Psoas muscle (tissue), 8 donors: Measurements from ENCODE around the gene OR5B12. TPM values are rescaled to one million over a fixed set of nuclear protein-coding genes. Genes with fewer than 3 reads are reported as not detected.
"Not testable (repeated sequence)": the region's sequence is repeated elsewhere in the genome, so short reads cannot be mapped to it uniquely, and the experiment has no call there.

Experiments used
- ATAC-seq, 4 donors: fragments of 200-7000 bp; cut with Tn5 transposase; one replicate each; pipeline ENCODE4 v1.9.1; 2020; ENCODE audit warnings: moderate library complexity in 3 of 4, mild to moderate bottlenecking in 2 of 4
- DNase-seq, 2 donors: peaks; one replicate each; pipeline ENCODE4 v3.0.0-alpha.2; 2020
- H3K27ac ChIP-seq: fragments of 200-600 bp; one replicate; pipeline ENCODE4 v1.8.0; 2022
- H3K27me3 ChIP-seq, 3 donors: fragments of 200-600 bp in 1 of 3; one replicate each; pipeline versions ENCODE4 v1.6.1 to v1.8.0; 2013 to 2022; ENCODE audit warnings: low read length in 2 of 3, mild to moderate bottlenecking in 2 of 3, moderate library complexity in 1 of 3; ENCODE audit not compliant: insufficient read depth in 3 of 3
- H3K36me3 ChIP-seq, 2 donors: fragments of 200-600 bp in 1 of 2; one replicate each; pipeline versions ENCODE4 v1.6.1 to v1.8.0; 2013 to 2022; ENCODE audit warnings: low read depth in 1 of 2, mild to moderate bottlenecking in 1 of 2, moderate library complexity in 1 of 2; ENCODE audit not compliant: insufficient read depth in 1 of 2
- H3K4me1 ChIP-seq: fragments of 200-600 bp; one replicate; pipeline ENCODE4 v1.8.0; 2022
- H3K4me3 ChIP-seq: fragments of 200-600 bp; one replicate; pipeline ENCODE4 v1.8.0; 2022; ENCODE audit warnings: mild to moderate bottlenecking
- H3K9me3 ChIP-seq: fragments of 200-600 bp; one replicate; pipeline ENCODE4 v1.8.0; 2022
- CTCF ChIP-seq: fragments of 200-600 bp; IDR thresholded peaks from one replicate; pipeline ENCODE4 v1.8.0; 2022; ENCODE audit warnings: antibody characterized with exemption
- WGBS, 3 donors: extraction: QIAGEN DNeasy Blood & Tissue Kit; methylation state at CpG; one replicate each; pipeline versions ENCODE4 v1.1.6 to v1.1.7; 2013; 5-methylcytosine and 5-hydroxymethylcytosine counted together
- intact Hi-C, 2 donors: fragments of 100-400 bp; cut with DNase I; formaldehyde crosslinking; loops; one replicate each; pipeline versions ENCODE4 v1.11.0 to v1.14.2; 2022
- polyA plus RNA-seq, 3 donors: library from polyadenylated mRNA; stranded (reverse); fragments of 200-250 nt; gene quantifications; one replicate each; pipeline ENCODE4 v1.2.3, GENCODE V29; 2013
- total RNA-seq, 4 donors: library from RNA; stranded (reverse); fragmentation: NEBNext Ultra II Directional in 2 of 4; extraction: Animal tissue kit (Norgen Biotek cat#: 25700) in 2 of 4; gene quantifications; one replicate each; pipeline versions ENCODE4 v1.2.1 to v1.2.4, GENCODE V29; 2021 to 2023
- donor health status: healthy with polysubstance abuse.
- donor health status: DM: no; HTN: no; CAD: no; lungs with moderate emphysema.
- donor health status: Bipolar disorder and iron deficiency.
- donor health status: healthy.
- donor health status: DM: yes; HTN: yes; CAD: no.
- donor health status: DM: no; HTN: no; CAD: no.
- donor health status: DM: no; HTN: no; CAD: no.
- donor health status: DM: yes; HTN: yes; CAD: no.

Gene OR5B12
- total and polyA plus RNA-seq, 7 donors: not detected

DNA sequence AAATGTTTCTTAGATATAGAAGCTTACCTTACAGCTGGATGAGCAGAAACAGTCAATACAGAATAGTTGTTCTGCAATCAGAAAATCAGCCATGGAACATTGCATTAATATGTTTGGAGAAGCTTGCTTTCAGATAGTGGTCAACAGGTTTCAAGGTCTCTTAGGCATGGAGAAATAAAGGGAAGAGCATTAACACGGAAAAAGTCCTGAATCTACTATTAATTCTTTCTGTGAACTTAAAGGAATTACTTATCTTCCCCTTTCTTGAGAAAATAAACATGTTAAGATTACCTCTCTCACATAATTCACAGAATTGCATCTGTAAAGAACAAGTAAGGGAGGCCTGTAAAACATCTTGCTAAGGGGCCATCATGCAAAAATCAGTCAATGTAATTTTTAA, 35.3 kb downstream of the OR5B12 start, which contains the start of gene OR5B3:
OR5B3 (minus strand) TSS at position 101 of the 400 bp plus-strand sequence. CDS start 3,465 bp downstream, outside the sequence.
- H3K4me1 ChIP-seq: no peaks in the 10 kb centered on the region
- H3K9me3 ChIP-seq: peaks cover 23% of the 10 kb centered on the region
- no peak within 1 kb of the TSS for H3K27ac ChIP-seq
- DNase-seq (no peak), ATAC-seq (no peak)
- no peak within 1 kb of the TSS for H3K4me3 ChIP-seq
- H3K27me3 ChIP-seq: no peaks in the 10 kb centered on the region
- no peaks in the 10 kb centered on the region for H3K36me3 ChIP-seq
- intact Hi-C loops: no loop called here
- WGBS, 3 donors: 59 to 75% (median 70%) methylated on average over 1 of the region's 1 CpG
- TF ChIP-seq CTCF: no peak

DNA sequence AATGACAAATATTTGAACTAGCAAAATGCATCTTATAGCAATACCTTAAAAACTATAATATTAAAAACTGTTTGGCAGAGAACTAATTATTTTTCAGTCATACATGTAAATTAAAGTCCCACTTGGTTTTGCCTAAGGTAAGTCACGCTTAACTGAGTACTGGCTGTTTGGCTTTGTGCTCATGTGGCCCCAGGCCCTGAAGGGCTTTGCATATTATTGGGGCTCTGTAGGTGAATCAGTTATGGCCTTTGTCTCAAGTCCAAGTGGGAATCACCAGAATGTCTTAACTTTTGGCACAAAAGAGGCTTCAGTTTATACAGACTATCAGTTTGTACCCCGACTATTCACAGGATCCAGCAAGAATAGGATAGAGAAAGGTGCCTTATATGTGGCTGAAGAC, 42.4 kb downstream of the OR5B12 start:
- intact Hi-C loops, H3K27me3 ChIP-seq, H3K9me3 ChIP-seq, H3K36me3 ChIP-seq, H3K27ac ChIP-seq, DNase-seq, H3K4me3 ChIP-seq, ATAC-seq, H3K4me1 ChIP-seq: not testable (repeated sequence)
- 69 to 80% (median 79%) methylated on average over 1 of the region's 2 CpGs for whole genome bisulfite sequencing, 3 donors

DNA sequence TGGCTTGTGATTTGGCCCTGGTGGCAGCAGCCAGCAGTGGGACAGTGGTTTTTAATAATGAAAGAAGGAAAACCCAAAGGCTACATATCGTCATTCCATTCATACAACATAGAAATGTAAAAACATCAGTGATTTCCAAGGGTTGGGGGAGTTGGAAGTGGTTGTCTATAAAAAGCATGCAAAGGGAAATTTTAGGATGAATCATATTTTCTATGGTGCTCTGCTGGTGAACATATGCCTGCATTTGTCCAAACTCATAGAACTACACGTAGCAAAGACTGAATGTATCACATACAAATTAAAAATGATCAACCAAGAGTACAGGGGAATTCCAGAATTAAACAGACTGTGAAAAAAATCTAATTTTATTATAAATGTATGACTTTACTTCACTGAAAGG, 46.5 kb downstream of the OR5B12 start:
- no peaks in the 10 kb centered on the region for H3K27me3 ChIP-seq
- ATAC-seq: no peak
- H3K4me1 ChIP-seq: no peaks in the 10 kb centered on the region
- 70 to 75% (median 73%) methylated on average over 2 of the region's 2 CpGs for WGBS, 3 donors
- TF ChIP-seq CTCF: no peak
- H3K4me3 ChIP-seq: no peak overlapping the region
- no peak for DNase-seq
- no peaks in the 10 kb centered on the region for H3K36me3 ChIP-seq
- intact Hi-C loops: no loop called here
- H3K9me3 ChIP-seq: no peaks in the 10 kb centered on the region
- H3K27ac ChIP-seq: no peak overlapping the region

- H3K4me1 ChIP-seq: no peaks in the 10 kb centered on the region
- no peak for DNase-seq
- ATAC-seq: no peak
- no peak overlapping the region for H3K4me3 ChIP-seq
- intact Hi-C loops: no loop called here
- H3K9me3 ChIP-seq: no peaks in the 10 kb centered on the region
- no peaks in the 10 kb centered on the region for H3K27me3 ChIP-seq
- H3K27ac ChIP-seq: no peak overlapping the region
- no peaks in the 10 kb centered on the region for H3K36me3 ChIP-seq
- TF ChIP-seq CTCF: no peak
These were observed 47.8 kb downstream of the OR5B12 start for GRCh38 chr11:58394195-58394594.

GRCh38 chr11:58392746-58393145, 49.3 kb downstream of the OR5B12 start:
- Histone ChIP-seq H3K27me3 (no peaks in the 10 kb centered on the region), H3K9me3 (no peaks in the 10 kb centered on the region), H3K4me1 (no peaks in the 10 kb centered on the region), H3K36me3 (no peaks in the 10 kb centered on the region), H3K4me3 (no peak overlapping the region), H3K27ac (no peak overlapping the region)
- no peak for DNase-seq
- no peak for TF ChIP-seq CTCF
- WGBS, 3 donors: 30 to 56% (median 42%) methylated on average over 1 of the region's 1 CpG
- intact Hi-C loops: no loop called here
- no peak for ATAC-seq
